ENCODE results near the gene DCAF15.

The DCAF15 gene

GRCh38 chr19:13978351-13979243 is 26.3 kb downstream of the DCAF15 start:
- DNase-seq: no peak

GRCh38 chr19:13979244-13979615 is 26.9 kb downstream of the DCAF15 start:
- DNase-seq: no peak

- DNase-seq: no peak
These were observed 27.4 kb downstream of the DCAF15 start for GRCh38 chr19:13979686-13980085.

GRCh38 chr19:13980340-13980739 is 28.0 kb downstream of the DCAF15 start:
- DNase-seq: no peak

GRCh38 chr19:13981021-13981420 is 28.7 kb downstream of the DCAF15 start:
- no peak for DNase-seq

- DNase-seq: no peak
These were observed 29.2 kb downstream of the DCAF15 start for GRCh38 chr19:13981467-13981866.

GRCh38 chr19:13981988-13982501 is 29.7 kb downstream of the DCAF15 start:
- no peak for DNase-seq

- DNase-seq: no peak
These were observed 30.5 kb downstream of the DCAF15 start for GRCh38 chr19:13982773-13983172.

GRCh38 chr19:13983213-13983889 is 31.0 kb downstream of the DCAF15 start:
- DNase-seq: no peak

GRCh38 chr19:13984186-13984585 is 31.9 kb downstream of the DCAF15 start:
- DNase-seq: no peak

GRCh38 chr19:13984875-13985741 is 32.8 kb downstream of the DCAF15 start:
- DNase-seq: no peak

- DNase-seq: no peak
These were observed 33.5 kb downstream of the DCAF15 start for GRCh38 chr19:13985771-13986347.

- DNase-seq: peak in 1 of 2 experiments; percentile 62
These were observed 34.1 kb downstream of the DCAF15 start for GRCh38 chr19:13986348-13986904.

- DNase-seq: no peak
These were observed 35.0 kb downstream of the DCAF15 start for GRCh38 chr19:13987101-13987890.

GRCh38 chr19:13989487-13989886 is 37.2 kb downstream of the DCAF15 start:
- DNase-seq: no peak

- DNase-seq: no peak
These were observed 37.8 kb downstream of the DCAF15 start for GRCh38 chr19:13990085-13990484.

- no peak for DNase-seq
These were observed 39.7 kb downstream of the DCAF15 start for GRCh38 chr19:13992025-13992424.

GRCh38 chr19:13993590-13994300 is 41.4 kb downstream of the DCAF15 start:
- no peak for DNase-seq

- DNase-seq: peak in 1 of 2 experiments; percentile 77
These were observed 42.9 kb downstream of the DCAF15 start for GRCh38 chr19:13995017-13995728.
